Measurements from ENCODE around the gene AQP2. TPM values are rescaled to one million over a fixed set of nuclear protein-coding genes. Genes with fewer than 3 reads are reported as not detected.

The AQP2 gene
- total RNA-seq, 3 donors from 2014 or later (not counting 1 experiment from before 2014, with no cell fraction given) = not detected

- intact Hi-C loops (cut with micrococcal nuclease) = no loop called here
These were observed 32.8 kb upstream of the AQP2 start for GRCh38 chr12:49917788-49918173.

GRCh38 chr12:49920241-49920914 lies 30.2 kb upstream of the AQP2 start:
- DNase-seq (no peak), ATAC-seq (no peak)
- Mint-ChIP-seq H3K27ac (no peak overlapping the region), H3K9me3 (no peaks in the 10 kb centered on the region), H3K4me3 (no peak overlapping the region), H3K4me1 (no peaks in the 10 kb centered on the region), H3K27me3 (ENCODE audit: low read depth in 2 of 2) (peaks cover 0 to 5% of the 10 kb centered on the region in 2 donors), H3K36me3 (no peaks in the 10 kb centered on the region)
- WGBS (ENCODE audit: insufficient coverage) = 66% methylated on average over 11 of the region's 12 CpGs
- TF ChIP-seq CTCF (IDR thresholded peaks at IDR 0.05) = no peak
- Histone ChIP-seq H3K27ac (ENCODE audit: low read length) (no peak overlapping the region), H3K27me3 (ENCODE audit: control insufficient read depth, insufficient read depth, low read length) (no peaks in the 10 kb centered on the region), H3K9me3 (ENCODE audit: control insufficient read depth, insufficient read depth, low read length) (no peaks in the 10 kb centered on the region), H3K4me3 (ENCODE audit: low read length) (no peak overlapping the region), H3K36me3 (ENCODE audit: control insufficient read depth, insufficient read depth, low read length) (no peaks in the 10 kb centered on the region), H3K4me1 (ENCODE audit: control insufficient read depth, insufficient read depth, low read length) (no peaks in the 10 kb centered on the region)
- intact Hi-C loops (cut with micrococcal nuclease) = no loop called here

More at GRCh38 chr12:49917788-49918173, 32.8 kb upstream of the AQP2 start:
- Histone ChIP-seq H3K36me3 (ENCODE audit: control insufficient read depth, insufficient read depth, low read length) (no peaks in the 10 kb centered on the region), H3K27me3 (ENCODE audit: control insufficient read depth, insufficient read depth, low read length) (no peaks in the 10 kb centered on the region), H3K4me3 (ENCODE audit: low read length) (no peak overlapping the region), H3K9me3 (ENCODE audit: control insufficient read depth, insufficient read depth, low read length) (no peaks in the 10 kb centered on the region), H3K4me1 (ENCODE audit: control insufficient read depth, insufficient read depth, low read length) (no peaks in the 10 kb centered on the region), H3K27ac (ENCODE audit: low read length) (no peak overlapping the region)
- WGBS (ENCODE audit: insufficient coverage) = 78% methylated on average over 5 of the region's 5 CpGs
- ATAC-seq = no peak
- Mint-ChIP-seq H3K4me1 (no peaks in the 10 kb centered on the region), H3K36me3 (no peaks in the 10 kb centered on the region), H3K27ac (no peak overlapping the region), H3K4me3 (no peak overlapping the region), H3K9me3 (no peaks in the 10 kb centered on the region), H3K27me3 (ENCODE audit: low read depth in 2 of 2) (peaks cover 0 to 5% of the 10 kb centered on the region in 2 donors)
- TF ChIP-seq CTCF (IDR thresholded peaks at IDR 0.05) = no peak
- DNase-seq = no peak

- no peaks in the 10 kb centered on the region for H3K36me3 Mint-ChIP-seq
- no peaks in the 10 kb centered on the region for H3K27me3 ChIP-seq (ENCODE audit: control insufficient read depth, insufficient read depth, low read length)
- no peaks in the 10 kb centered on the region for H3K4me1 Mint-ChIP-seq
- no peaks in the 10 kb centered on the region for H3K9me3 ChIP-seq (ENCODE audit: control insufficient read depth, insufficient read depth, low read length)
- ATAC-seq (no peak), DNase-seq (no peak)
- H3K27me3 Mint-ChIP-seq (ENCODE audit: low read depth in 2 of 2) = peaks cover 0 to 5% of the 10 kb centered on the region in 2 donors
- H3K4me3 ChIP-seq (ENCODE audit: low read length) = no peak overlapping the region
- H3K9me3 Mint-ChIP-seq = no peaks in the 10 kb centered on the region
- H3K27ac Mint-ChIP-seq = no peak overlapping the region
- H3K4me3 Mint-ChIP-seq = no peak overlapping the region
- no peaks in the 10 kb centered on the region for H3K36me3 ChIP-seq (ENCODE audit: control insufficient read depth, insufficient read depth, low read length)
- H3K4me1 ChIP-seq (ENCODE audit: control insufficient read depth, insufficient read depth, low read length) = no peaks in the 10 kb centered on the region
- no peak for TF ChIP-seq CTCF (IDR thresholded peaks at IDR 0.05)
- no peak overlapping the region for H3K27ac ChIP-seq (ENCODE audit: low read length)
- intact Hi-C loops (cut with micrococcal nuclease) = no loop called here
- WGBS (ENCODE audit: insufficient coverage) = 81% methylated on average over 1 of the region's 3 CpGs
These were observed 29.6 kb upstream of the AQP2 start for GRCh38 chr12:49920915-49921286.

- TF ChIP-seq CTCF (IDR thresholded peaks at IDR 0.05) = no peak
- no peaks in the 10 kb centered on the region for H3K9me3 ChIP-seq (ENCODE audit: control insufficient read depth, insufficient read depth, low read length)
- no peaks in the 10 kb centered on the region for H3K9me3 Mint-ChIP-seq
- H3K27ac ChIP-seq (ENCODE audit: low read length) = no peak overlapping the region
- intact Hi-C loops (cut with micrococcal nuclease) = no loop called here
- ATAC-seq = no peak
- no peak overlapping the region for H3K4me3 Mint-ChIP-seq
- H3K36me3 Mint-ChIP-seq = no peaks in the 10 kb centered on the region
- H3K27me3 Mint-ChIP-seq (ENCODE audit: low read depth in 2 of 2) = peaks cover 0 to 5% of the 10 kb centered on the region in 2 donors
- no peaks in the 10 kb centered on the region for H3K4me1 Mint-ChIP-seq
- no peaks in the 10 kb centered on the region for H3K36me3 ChIP-seq (ENCODE audit: control insufficient read depth, insufficient read depth, low read length)
- DNase-seq = no peak
- H3K27me3 ChIP-seq (ENCODE audit: control insufficient read depth, insufficient read depth, low read length) = no peaks in the 10 kb centered on the region
- H3K4me3 ChIP-seq (ENCODE audit: low read length) = no peak overlapping the region
- H3K4me1 ChIP-seq (ENCODE audit: control insufficient read depth, insufficient read depth, low read length) = no peaks in the 10 kb centered on the region
- H3K27ac Mint-ChIP-seq = no peak overlapping the region
- WGBS (ENCODE audit: insufficient coverage) = 79% methylated on average over 3 of the region's 3 CpGs
These were observed 29.2 kb upstream of the AQP2 start for GRCh38 chr12:49921299-49921698.
